NT2/D1 (cell line): ENCODE data around the gene FBLN5.
"Not testable (repeated sequence)": the region's sequence is repeated elsewhere in the genome, so short reads cannot be mapped to it uniquely, and the experiment has no call there.

ENCODE experiments used
- DNase-seq: peaks from one replicate; pipeline ENCODE4 v3.0.0-alpha.2; 2011; ENCODE audit warnings: low read depth, low spot score
- H3K27me3 ChIP-seq: 2 replicates; pipeline ENCODE4 v1.6.0; 2011; ENCODE audit warnings: mild to moderate bottlenecking; ENCODE audit not compliant: insufficient read length, insufficient read depth
- H3K36me3 ChIP-seq: 2 replicates; pipeline ENCODE4 v1.6.1; 2011; ENCODE audit warnings: mild to moderate bottlenecking, low read length, mixed read lengths; ENCODE audit not compliant: insufficient read depth, insufficient read length
- H3K4me1 ChIP-seq: 2 replicates; pipeline ENCODE4 v1.5.1; 2011; ENCODE audit not compliant: insufficient read depth, insufficient read length
- H3K4me3 ChIP-seq: 2 replicates; pipeline ENCODE4 v1.5.1; 2011; ENCODE audit warnings: low read depth; ENCODE audit not compliant: insufficient read length
- H3K9ac ChIP-seq: 2 replicates; pipeline ENCODE4 v1.6.0; 2011; ENCODE audit warnings: low read depth; ENCODE audit not compliant: insufficient read length
- H3K9me3 ChIP-seq: 2 replicates; pipeline ENCODE4 v1.5.1; 2011; ENCODE audit warnings: mild to moderate bottlenecking, low read length; ENCODE audit not compliant: insufficient read depth
- SUZ12 ChIP-seq: IDR thresholded peaks from 2 replicates; pipeline ENCODE4 v1.6.1; 2011; ENCODE audit not compliant: insufficient read length, insufficient read depth; ENCODE audit errors: extremely low read depth
- YY1 ChIP-seq: IDR thresholded peaks from 2 replicates; pipeline ENCODE4 v1.6.1; 2011; ENCODE audit not compliant: insufficient read length, insufficient read depth
- ZNF274 ChIP-seq: IDR thresholded peaks from 2 replicates; pipeline ENCODE4 v1.6.1; 2011; ENCODE audit warnings: mild to moderate bottlenecking, low read depth, low read length

The FBLN5 gene

DNA sequence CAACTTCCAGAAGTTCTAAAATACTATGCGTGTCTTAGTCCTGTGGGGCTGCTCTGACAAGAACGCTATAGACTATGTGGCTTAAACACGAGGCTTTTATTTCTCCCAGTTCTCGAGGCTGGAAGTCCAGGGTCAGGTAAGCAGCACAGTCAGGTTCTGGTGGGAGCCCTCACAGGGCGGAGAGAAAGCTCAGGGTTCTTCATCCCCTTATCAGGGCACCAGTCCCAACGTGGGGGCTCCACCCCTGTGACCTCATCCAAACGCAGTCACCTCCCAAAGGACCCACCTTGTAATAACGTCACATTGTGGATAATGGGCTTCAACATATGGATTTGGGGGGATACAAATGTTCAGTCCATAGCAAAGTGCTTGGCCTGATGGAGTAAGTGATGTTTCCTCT is 43.0 kb downstream of the FBLN5 start:
- Histone ChIP-seq H3K9me3 (no peaks in the 10 kb centered on the region), H3K9ac (no peak overlapping the region), H3K27me3 (no peaks in the 10 kb centered on the region), H3K36me3 (no peaks in the 10 kb centered on the region), H3K4me3 (no peak overlapping the region), H3K4me1 (no peaks in the 10 kb centered on the region)
- no peak for DNase-seq
- no peak for TF ChIP-seq YY1
- TF ChIP-seq ZNF274 = no peak
- no peak for TF ChIP-seq SUZ12

DNA sequence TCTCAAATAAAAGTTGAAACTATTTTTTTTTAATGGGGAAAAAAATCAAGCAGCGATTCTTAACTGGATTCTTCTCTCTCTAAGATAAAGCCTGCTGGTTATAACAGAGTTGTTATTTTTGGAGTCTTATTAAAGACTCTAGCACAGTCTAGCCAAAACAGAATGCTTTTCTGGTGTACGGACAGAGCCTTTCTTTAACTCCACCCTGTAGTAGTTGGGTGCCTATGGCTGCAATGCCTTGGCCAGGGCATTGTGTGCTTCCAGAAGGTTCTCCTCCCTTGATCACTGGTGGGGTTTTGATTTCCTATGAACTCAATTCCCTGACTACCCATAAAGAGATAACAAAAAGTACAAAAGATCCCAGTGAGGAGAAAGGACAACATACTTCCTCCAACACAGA is 44.4 kb downstream of the FBLN5 start:
- H3K9ac ChIP-seq = no peak overlapping the region
- H3K27me3 ChIP-seq = no peaks in the 10 kb centered on the region
- H3K9me3 ChIP-seq = no peaks in the 10 kb centered on the region
- H3K4me3 ChIP-seq = no peak overlapping the region
- H3K4me1 ChIP-seq = no peaks in the 10 kb centered on the region
- H3K36me3 ChIP-seq = no peaks in the 10 kb centered on the region
- TF ChIP-seq YY1 = no peak
- TF ChIP-seq SUZ12 = no peak
- no peak for TF ChIP-seq ZNF274
- DNase-seq = no peak

DNA sequence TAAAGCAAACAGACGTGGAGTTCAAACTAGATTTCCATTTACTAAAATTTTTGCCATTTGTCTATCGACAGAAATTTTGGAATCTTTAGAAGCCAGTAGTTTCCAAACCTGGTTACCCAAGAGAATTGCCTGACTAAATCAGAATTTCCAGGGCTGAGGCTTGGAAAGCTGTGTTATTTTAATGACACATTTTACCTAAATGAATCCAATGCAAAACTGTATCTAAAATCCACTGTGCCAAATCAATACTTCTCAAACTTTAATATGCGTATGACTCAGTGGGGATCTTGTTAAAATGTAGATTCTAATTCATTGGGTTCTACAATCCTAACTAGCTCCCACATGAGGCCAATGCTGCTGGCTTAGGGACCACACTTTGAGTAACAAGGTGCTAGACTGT is 45.2 kb downstream of the FBLN5 start:
- H3K9ac ChIP-seq = no peak overlapping the region
- no peaks in the 10 kb centered on the region for H3K9me3 ChIP-seq

DNA sequence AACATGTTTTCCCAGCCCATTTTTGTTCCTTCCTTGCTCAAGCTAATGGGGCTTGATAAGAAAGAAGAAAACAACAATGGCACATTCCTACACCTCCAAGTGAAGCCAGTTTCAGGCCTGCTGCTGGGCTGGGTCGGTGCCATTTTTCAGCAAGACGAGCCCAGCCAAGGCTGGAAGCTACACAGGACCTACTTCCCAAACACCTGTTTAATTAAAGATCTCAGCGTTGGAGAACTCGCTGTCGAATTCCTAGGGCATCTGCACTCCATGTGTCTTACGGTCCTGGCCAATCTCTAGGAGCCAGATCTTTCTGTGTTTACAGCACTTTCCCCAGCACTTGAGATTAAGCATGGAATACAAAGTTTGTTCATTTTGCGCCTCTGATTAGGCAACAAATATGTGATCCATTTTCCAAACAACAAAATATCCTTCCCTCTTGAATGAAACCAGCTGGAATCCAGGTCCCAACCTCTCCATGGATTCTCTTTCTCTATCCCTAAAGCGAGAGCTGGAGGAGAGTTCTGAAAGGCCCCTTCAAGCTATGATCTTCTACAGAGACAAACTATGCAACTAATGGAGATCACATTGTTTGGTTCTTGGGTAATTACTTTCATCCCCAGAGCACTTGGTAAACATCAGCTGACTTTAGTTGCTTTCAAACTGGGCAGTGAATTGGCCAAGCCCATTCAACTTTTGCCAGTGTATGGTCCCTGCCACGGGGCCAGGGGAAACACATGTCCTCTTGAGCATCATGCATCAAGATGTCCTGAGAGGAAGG is 45.9 kb downstream of the FBLN5 start:
- H3K9me3 ChIP-seq = no peaks in the 10 kb centered on the region
- no peaks in the 10 kb centered on the region for H3K36me3 ChIP-seq
- H3K27me3 ChIP-seq = no peaks in the 10 kb centered on the region
- H3K4me3 ChIP-seq = no peak overlapping the region
- peaks cover 4% of the 10 kb centered on the region for H3K4me1 ChIP-seq
- DNase-seq = no peak
- no peak overlapping the region for H3K9ac ChIP-seq
- TF ChIP-seq YY1 = no peak
- no peak for TF ChIP-seq ZNF274
- TF ChIP-seq SUZ12 = no peak

More for the DNA sequence above, 45.2 kb downstream of the FBLN5 start:
- TF ChIP-seq ZNF274 = no peak
- no peak for TF ChIP-seq YY1
- TF ChIP-seq SUZ12 = no peak
- Histone ChIP-seq H3K27me3 (no peaks in the 10 kb centered on the region), H3K4me1 (no peaks in the 10 kb centered on the region), H3K36me3 (no peaks in the 10 kb centered on the region), H3K4me3 (no peak overlapping the region)
- no peak for DNase-seq

DNA sequence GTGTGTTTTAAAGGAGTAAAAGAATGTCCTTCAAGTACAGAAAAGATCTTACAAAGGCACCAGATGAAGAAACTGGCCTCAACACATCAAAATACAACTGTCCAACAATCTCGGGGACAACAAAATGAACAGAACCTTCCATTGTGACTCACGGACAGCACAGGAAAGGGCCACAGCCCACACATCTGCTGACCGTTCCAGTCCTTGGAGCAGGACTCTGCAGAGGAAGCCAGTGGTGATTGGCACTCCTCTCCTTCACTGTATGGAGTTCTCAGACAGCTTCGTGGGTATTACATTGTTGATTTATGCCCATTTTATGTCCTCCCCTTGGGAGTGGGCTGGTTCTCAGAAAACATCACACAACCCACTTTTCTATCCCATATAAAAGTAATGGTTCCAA is 47.7 kb downstream of the FBLN5 start:
- Histone ChIP-seq H3K4me1 (peaks cover 6% of the 10 kb centered on the region), H3K27me3 (no peaks in the 10 kb centered on the region)
- TF ChIP-seq SUZ12 = no peak
- TF ChIP-seq YY1 = no peak
- no peak for TF ChIP-seq ZNF274

DNA sequence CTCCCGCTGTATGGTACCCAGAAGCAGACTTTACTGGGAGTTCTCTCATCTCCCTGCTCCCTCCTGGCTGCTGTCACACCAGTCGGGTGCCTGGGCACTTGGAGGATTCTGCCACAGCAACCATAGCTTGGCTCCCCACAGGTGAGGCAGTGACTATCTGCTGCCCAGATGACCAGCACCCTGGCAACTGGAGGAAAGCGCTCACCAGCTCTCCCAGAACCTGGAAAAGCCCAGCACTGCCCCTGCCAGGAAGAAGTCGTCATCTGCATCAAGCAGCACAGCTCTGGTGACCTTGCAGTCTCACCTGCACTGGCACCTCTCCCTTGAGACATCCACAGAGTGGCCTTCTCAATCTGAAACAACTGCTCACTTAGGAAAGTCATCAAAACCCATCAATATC is 48.3 kb downstream of the FBLN5 start:
- no peak overlapping the region for H3K4me3 ChIP-seq
- no peak for TF ChIP-seq YY1
- TF ChIP-seq SUZ12 = no peak
- no peak for TF ChIP-seq ZNF274
- H3K4me1 ChIP-seq = peaks cover 6% of the 10 kb centered on the region
- H3K9ac ChIP-seq = no peak overlapping the region
- no peaks in the 10 kb centered on the region for H3K27me3 ChIP-seq
- no peaks in the 10 kb centered on the region for H3K36me3 ChIP-seq
- no peaks in the 10 kb centered on the region for H3K9me3 ChIP-seq
- DNase-seq = no peak

More for the DNA sequence above, 47.7 kb downstream of the FBLN5 start:
- no peak for DNase-seq
- Histone ChIP-seq H3K4me3 (no peak overlapping the region), H3K9ac (no peak overlapping the region), H3K9me3 (no peaks in the 10 kb centered on the region), H3K36me3 (no peaks in the 10 kb centered on the region)

DNA sequence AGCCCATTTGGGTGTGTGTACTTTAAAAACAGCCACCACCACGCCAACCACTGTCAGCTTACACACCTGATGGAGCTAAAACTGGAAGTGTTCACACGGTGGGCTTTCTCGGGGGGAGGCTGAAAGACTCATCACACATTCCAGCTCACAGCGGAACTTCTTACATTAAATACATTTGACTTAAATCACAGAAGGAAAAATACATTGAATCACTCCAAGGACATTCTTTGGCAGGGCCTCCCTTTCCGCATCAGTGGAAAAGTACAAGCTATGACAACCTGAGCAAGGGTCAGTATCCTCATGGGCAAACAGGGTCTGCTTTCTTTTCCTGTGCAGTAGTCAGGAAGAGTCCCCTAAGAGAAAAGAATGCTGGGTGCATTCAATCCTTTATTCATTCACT is 49.1 kb downstream of the FBLN5 start:
- TF ChIP-seq YY1 = no peak
- no peak for TF ChIP-seq SUZ12
- no peak for TF ChIP-seq ZNF274
- Histone ChIP-seq H3K4me3 (no peak overlapping the region), H3K9me3 (no peaks in the 10 kb centered on the region), H3K4me1 (peaks cover 6% of the 10 kb centered on the region), H3K36me3 (no peaks in the 10 kb centered on the region), H3K27me3 (no peaks in the 10 kb centered on the region), H3K9ac (no peak overlapping the region)
- no peak for DNase-seq

DNA sequence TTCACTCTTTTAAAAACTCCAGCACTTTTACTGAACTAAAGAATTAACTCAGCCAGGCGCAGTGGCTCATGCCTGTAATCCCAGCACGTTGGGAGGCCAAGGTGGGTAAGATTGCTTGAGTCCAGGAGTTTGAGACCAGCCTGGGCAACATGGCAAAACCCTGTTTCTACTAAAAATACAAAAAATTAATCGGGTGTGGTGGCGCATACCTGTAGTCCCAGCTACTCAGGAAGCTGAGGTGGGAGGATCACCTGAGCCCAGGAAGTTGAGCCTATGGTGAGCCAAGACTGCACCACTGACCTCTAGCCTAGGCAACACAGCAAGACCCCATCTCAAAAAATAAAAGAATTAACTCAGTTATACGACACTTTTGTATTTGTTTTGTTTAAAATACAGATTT is 49.8 kb downstream of the FBLN5 start:
- not testable (repeated sequence) for H3K4me1 ChIP-seq, DNase-seq, H3K9ac ChIP-seq, H3K4me3 ChIP-seq, H3K9me3 ChIP-seq, H3K36me3 ChIP-seq, H3K27me3 ChIP-seq
